ENCODE measurements around the gene BCL11B.
A peak's percentile ranks its signal among the peaks of the same experiment; 100 is the strongest.
"Not testable (repeated sequence)": the region's sequence is repeated elsewhere in the genome, so short reads cannot be mapped to it uniquely, and the experiment has no call there.

BCL11B gene

GRCh38 chr14:99242238-99242637 is 29.8 kb downstream of the BCL11B start:
- no peak for DNase-seq

- peak in 2 of 56 donors; percentile 24 to 52 for DNase-seq
These were observed 30.5 kb downstream of the BCL11B start for GRCh38 chr14:99241325-99242010.

- no peak for DNase-seq
These were observed 31.2 kb downstream of the BCL11B start for GRCh38 chr14:99240627-99241324.

GRCh38 chr14:99239661-99240092 is 32.3 kb downstream of the BCL11B start:
- DNase-seq, result no peak

- DNase-seq, result no peak
These were observed 33.8 kb downstream of the BCL11B start for GRCh38 chr14:99238216-99238615.

GRCh38 chr14:99237288-99237687 is 34.7 kb downstream of the BCL11B start:
- DNase-seq, result no peak

GRCh38 chr14:99236386-99237138 is 35.4 kb downstream of the BCL11B start:
- DNase-seq, result no peak

GRCh38 chr14:99235582-99236320 is 36.2 kb downstream of the BCL11B start:
- DNase-seq, result no peak

- DNase-seq, result peak in 12 of 56 donors; percentile 8 to 65 (median 42)
These were observed 36.9 kb downstream of the BCL11B start for GRCh38 chr14:99234961-99235571.

- DNase-seq, result no peak
These were observed 37.6 kb downstream of the BCL11B start for GRCh38 chr14:99234355-99234754.

- no peak for DNase-seq
These were observed 38.6 kb downstream of the BCL11B start for GRCh38 chr14:99233222-99234035.

GRCh38 chr14:99232714-99233214 is 39.2 kb downstream of the BCL11B start:
- DNase-seq, result no peak

GRCh38 chr14:99231850-99232713 is 39.9 kb downstream of the BCL11B start:
- no peak for DNase-seq

- no peak for DNase-seq
These were observed 40.7 kb downstream of the BCL11B start for GRCh38 chr14:99231161-99231849.

- no peak for DNase-seq
These were observed 41.5 kb downstream of the BCL11B start for GRCh38 chr14:99230208-99231151.

GRCh38 chr14:99229654-99230207 is 42.3 kb downstream of the BCL11B start:
- DNase-seq, result no peak

- DNase-seq, result not testable (repeated sequence)
These were observed 43.2 kb downstream of the BCL11B start for GRCh38 chr14:99228760-99229159.

Measured in amygdala (tissue), 56 donors.